GM21619 (cell line): ENCODE data around the gene GALNT14.

ENCODE experiments used
- ATAC-seq: cut with Tn5 transposase; IDR thresholded peaks from one replicate; pipeline ENCODE4 v1.9.1; 2021; ENCODE audit not compliant: unreplicated experiment

GALNT14 gene

GRCh38 chr2:31016648-31017047 lies 121.6 kb downstream of the GALNT14 start:
- ATAC-seq, result no peak

GRCh38 chr2:31014516-31014915 lies 123.7 kb downstream of the GALNT14 start:
- ATAC-seq, result no peak

- no peak for ATAC-seq
Observed at GRCh38 chr2:31013301-31013700, 124.9 kb downstream of the GALNT14 start.

GRCh38 chr2:31012406-31012805 lies 125.8 kb downstream of the GALNT14 start:
- ATAC-seq, result no peak

DNA sequence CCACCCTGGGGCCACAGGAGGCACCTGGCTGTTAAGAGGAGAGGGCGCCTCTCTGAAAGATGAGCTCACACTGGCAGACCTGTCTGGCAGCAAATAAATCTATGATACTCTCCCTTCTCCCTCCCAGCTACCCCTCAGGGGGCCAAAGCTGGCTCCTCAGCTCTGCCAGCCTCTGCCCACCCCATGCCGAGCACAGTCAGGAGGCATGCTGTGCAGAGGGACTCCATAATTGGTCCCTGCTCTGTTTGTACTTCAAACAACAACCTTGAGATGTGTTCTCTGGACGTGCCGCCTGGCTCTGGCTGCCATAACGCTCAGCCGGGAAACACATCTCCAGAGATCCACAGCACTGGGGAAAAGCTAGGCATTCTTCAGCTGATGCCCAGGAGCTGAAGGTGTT lies 126.7 kb downstream of the GALNT14 start:
- ATAC-seq, result no peak

GRCh38 chr2:31008561-31009114 lies 129.6 kb downstream of the GALNT14 start:
- ATAC-seq, result no peak

- ATAC-seq, result no peak
Observed at GRCh38 chr2:31004257-31004656, 134.0 kb downstream of the GALNT14 start.

DNA sequence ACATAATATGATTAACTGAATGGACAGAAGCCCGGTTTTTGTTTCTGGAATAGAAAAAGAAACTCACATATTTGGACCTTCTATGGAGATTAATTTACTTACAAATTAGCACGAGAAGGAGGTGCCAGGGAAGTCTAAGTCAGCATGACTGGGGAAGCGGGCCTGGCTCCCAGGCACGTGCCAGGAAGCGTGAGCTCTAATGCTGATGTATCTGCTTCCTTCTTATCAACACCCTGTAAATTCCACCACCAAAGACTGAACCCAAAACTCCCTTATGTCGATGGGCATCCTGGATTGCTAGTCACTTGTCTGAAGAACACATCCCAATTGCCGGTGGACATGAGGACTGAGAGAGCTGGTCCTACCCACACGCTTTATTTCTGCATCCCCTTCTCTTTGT lies 134.5 kb downstream of the GALNT14 start:
- ATAC-seq, result no peak

DNA sequence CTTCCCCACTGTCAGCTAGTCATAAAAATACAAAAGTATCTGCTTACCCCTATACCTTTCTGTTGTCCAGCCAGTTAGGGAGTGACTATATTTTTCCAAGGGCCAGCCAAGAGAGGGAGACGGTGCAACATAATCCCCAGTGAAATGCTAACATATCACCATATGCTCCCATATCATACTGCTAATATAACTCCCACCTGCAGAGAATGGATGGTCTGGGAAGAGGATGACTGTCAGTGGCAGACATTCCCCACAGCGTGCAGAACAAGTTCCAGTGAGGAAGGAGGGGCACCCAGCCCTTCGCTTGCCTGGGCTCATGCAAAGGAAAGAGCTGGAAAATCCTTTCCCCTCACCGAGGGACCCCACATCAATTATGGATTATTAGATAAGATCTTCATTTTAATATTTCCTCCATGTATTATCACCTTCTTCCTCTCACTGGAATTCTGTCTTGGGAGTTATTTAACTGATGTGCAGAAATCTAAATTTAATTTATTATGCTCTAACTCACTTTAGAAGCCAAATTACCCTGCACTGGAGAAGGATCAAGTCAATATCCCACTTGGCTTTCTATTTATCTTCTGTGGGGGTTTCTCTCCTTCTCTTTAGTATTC lies 135.6 kb downstream of the GALNT14 start:
- ATAC-seq, result no peak

GRCh38 chr2:31000970-31001369 lies 137.3 kb downstream of the GALNT14 start:
- no peak for ATAC-seq

DNA sequence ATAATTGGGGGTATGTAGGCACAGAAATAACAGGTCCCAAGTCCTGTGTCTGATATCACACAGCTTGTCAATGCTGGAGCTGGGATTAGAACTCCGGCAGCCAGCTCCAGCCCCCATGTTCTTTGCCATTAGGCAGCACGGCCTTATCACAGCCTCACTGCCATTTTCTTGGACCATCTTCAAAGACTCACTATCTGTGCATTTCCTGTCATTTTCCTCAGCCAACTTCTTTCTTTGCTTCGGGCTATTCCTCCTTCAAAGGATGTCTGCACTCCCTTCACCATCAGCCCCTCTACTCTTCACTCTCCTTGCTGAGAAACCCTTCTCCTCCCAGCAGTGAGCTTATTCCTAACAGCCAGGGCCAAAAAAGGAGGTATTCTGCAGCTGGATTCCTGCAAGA lies 139.6 kb downstream of the GALNT14 start:
- no peak for ATAC-seq

DNA sequence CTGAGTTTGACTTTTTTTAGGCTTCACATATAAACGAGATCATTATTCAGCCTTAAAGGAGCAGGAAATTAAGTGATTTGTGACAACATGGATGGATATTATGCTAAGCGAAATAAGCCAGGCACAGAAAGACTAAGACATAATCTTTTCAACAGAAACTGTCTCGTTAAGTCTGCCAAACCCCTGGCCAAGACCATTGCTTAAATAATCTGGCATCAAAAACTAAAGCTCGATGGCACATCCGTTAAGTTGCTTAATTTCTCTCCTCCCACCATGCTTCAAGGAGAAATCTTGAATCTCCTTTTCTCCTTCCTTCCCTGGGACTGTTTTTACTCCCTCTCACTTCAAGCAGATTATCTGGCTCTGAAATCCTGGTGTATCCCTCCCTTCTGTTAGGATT lies 140.3 kb downstream of the GALNT14 start:
- ATAC-seq, result no peak

DNA sequence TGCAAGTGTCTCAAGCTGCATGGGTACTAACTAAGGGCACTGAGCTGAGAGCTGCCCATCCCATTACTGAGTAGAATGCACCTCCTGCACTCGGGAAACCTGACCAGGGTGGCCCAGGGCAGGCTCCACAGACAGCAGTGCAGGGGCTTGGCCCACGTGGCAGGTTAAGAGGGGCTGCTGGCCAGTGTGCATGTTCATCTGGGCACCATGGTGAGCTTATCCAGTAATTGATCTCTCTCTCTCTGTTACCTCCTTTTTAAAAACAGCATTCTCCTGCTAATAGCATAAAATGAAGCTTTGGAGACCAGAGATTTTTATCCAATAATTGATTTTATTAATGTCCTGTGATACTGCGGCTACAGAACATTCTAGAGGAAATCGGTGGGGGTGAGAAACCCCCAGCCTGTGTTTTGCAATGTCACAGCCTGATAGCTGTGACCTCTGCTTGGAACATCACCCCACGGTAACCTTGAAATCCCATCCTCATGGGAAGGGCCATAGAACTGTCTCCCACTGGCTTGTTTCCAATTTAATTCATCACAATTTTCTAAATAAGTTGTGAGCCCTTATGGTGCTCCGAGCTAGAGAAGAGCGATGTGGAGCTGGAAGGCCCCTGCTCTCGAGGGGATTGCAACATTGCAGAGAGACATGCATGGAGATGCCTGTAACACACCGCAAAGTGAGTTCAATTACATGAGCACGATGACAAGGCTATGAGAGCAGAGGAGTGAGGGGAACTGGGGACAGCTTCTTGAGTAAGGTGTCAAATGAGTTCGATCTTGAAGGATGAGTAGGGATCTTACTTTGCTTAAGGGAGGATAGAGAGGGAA lies 143.8 kb downstream of the GALNT14 start:
- no peak for ATAC-seq

- no peak for ATAC-seq
Observed at GRCh38 chr2:30992781-30993180, 145.5 kb downstream of the GALNT14 start.

GRCh38 chr2:30990671-30991070 lies 147.6 kb downstream of the GALNT14 start:
- ATAC-seq, result no peak

DNA sequence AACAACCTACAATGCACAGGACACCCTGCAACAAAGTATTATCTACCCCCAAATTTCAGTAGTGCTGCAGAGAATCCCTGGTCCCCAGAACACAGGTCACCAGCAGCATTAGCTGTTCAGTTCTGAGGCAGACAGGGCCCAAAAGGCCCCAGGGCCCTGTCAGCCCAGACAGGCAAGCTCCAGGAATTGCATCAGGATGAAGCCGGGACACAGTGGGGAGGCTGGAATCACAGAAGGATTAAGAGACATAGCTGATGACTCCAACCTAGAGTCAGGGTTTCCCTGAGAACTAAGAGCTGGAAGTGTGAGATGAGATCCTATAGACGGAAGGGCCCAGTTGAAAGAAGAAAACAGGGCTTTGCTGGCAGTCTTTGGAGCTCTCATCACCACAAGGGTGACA lies 148.1 kb downstream of the GALNT14 start:
- ATAC-seq, result no peak

DNA sequence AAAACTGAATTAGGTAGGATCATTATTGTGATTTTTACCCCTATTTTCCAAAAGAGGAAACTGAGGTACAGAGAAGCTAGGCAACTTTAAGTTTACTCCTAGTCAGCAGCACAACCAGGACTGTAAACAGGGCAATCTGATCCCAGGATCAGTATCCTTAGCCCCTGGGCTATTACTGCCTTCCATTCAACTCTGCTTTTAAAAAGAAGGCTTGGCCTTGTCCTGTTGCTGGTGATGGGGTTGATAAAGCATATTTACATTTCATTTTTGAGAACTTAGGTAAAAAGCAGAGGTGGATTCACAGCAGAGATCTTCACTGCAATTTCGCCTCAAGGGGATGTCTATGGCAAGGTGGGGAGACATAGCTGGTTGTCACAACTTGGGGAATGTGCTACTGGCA lies 148.5 kb downstream of the GALNT14 start:
- ATAC-seq, result no peak

GRCh38 chr2:30987566-30987965 lies 150.7 kb downstream of the GALNT14 start:
- no peak for ATAC-seq

DNA sequence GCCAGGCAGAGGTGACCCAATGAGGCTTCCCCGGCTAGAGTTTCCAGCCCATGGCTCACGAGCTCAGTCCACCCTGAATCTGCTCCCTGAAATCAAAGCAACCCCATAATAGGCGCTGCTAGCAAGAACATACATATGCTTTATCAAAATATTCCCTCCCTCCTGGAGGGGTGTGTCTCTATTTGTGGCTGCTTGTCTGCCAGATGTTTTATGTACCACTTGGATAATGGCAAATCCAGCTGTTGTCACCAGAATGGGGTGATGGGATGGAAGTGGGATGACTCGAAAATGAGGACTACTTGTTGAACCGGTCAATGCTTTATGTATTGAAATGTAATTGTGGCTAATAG lies 152.0 kb downstream of the GALNT14 start:
- ATAC-seq, result no peak

DNA sequence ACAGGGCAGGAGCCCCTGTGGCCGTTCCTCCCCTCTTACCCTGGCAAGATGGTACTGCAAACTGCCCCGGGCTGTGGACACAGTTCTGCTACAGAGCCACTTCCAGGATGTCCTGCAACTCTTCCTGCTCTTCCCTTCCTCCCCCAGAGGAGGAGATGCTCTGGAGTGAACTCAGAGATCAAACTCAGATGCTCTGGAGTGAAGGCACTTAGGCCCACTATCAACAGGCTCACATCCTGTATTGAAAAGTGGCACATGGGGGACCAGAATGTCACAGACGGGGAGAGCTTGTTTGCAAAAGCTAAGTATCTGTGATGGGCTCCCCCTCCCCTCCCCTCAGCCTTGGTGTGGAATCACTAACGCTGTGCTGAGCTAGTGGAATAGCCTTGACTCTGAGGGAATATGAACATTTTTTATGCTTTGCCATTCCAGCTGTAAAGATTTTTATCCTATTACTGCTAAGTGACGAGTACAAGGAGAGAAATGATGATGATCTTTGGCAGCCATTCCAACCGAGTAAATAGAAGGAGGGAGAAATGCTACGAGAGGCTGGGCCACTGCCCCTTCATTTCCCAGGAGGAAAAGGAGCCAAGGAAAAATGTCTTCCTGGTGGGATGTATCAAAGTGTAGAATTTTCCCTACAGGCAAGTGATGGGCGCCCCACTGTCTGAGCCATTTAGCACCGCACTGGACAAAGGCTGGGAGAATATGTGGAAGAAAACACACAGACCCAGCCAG lies 152.6 kb downstream of the GALNT14 start:
- ATAC-seq, result no peak

DNA sequence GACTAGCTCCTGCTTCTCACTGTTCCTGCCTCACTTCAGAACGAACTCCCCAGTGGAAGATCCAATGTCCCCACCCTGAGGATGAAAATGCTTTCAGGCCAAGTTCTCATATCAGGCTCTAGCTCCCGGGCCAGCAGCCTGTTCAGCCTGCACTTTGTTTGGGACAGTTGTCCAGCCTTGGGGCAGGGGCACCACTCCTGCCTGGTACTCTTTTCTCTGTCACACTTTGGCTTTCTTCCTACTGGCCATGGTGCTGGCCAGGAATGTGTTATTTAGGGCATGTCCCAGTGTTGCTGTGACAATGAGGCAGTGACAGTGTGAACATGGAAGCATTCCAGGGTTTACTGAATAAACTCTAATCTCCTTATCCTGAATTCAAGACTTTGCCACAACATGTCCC lies 154.1 kb downstream of the GALNT14 start:
- no peak for ATAC-seq

- ATAC-seq, result no peak
Observed at GRCh38 chr2:30981510-30981909, 156.7 kb downstream of the GALNT14 start.
